T follicular helper cell (primary cell): Measurements from ENCODE around the gene LHFPL6.
"Not testable (repeated sequence)": the region's sequence is repeated elsewhere in the genome, so short reads cannot be mapped to it uniquely, and the experiment has no call there.

Experiments
- DNase-seq: peaks from one replicate; pipeline ENCODE4 v3.0.0-alpha.2; 2020; ENCODE audit warnings: low read depth

The LHFPL6 gene

DNA sequence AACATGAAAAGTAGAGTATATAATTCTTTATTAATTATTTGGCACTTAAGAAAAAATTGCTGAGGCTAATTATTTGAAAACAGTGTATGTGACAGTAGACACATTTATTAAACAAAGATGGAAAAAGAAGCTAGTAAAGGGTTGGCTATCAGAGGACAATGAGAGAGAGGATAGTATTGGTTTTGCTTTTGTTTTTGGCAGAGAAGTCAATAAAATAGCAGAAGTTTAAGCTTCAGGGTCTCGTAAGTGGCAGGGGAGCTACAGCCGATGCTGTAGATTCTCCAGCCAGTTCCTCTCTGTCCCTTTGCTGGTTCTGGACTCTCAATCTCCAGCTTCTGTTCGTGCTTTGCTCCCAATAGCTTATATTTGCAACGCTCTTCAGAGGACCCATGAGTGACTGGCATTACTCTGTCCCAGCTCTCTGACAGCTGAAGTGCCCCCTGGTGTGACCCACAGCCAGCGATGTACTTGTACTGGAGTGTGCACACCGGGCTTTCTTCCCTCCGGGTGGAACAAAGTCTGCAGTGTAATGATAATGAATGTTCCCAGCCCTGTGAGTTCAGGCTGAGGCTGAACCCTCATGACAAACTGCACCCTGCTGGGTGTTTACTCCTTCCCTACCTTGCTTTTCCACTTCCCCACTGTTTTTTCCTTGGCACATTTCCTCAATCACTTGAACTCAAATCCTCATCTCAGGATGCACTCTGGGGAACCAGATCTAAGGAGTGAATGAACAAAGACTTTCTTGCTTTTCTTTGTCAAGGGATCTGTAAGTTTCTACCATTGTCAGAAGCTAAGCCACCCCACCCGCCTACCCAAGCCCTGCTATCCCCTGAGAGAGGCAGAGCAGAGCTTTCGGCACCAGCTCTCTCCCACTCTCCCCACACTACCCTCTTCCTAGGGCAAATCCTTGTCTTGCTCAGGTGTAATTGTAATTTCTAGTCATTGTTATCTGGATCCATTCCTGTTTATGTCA, 254.8 kb downstream of the LHFPL6 start:
- no peak for DNase-seq

DNA sequence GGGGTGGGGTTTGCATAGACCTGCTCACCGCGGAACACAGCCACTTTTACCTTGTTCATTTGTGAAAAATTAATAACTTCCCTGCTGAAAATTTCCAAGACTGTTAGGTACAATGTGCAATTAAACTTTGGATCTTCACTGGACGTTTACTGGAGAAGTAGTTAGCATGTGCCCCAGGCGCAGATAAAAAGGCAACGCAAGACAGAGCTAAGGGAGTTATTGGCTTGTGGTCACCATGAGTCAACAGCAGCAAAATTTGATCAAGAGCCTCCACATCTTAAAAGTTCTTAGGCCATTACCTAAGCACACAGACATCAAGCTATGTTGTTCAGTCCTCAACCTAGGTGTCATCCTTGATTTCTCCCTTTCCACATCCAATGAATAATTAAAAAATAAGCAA, 257.0 kb downstream of the LHFPL6 start:
- DNase-seq, result no peak

DNA sequence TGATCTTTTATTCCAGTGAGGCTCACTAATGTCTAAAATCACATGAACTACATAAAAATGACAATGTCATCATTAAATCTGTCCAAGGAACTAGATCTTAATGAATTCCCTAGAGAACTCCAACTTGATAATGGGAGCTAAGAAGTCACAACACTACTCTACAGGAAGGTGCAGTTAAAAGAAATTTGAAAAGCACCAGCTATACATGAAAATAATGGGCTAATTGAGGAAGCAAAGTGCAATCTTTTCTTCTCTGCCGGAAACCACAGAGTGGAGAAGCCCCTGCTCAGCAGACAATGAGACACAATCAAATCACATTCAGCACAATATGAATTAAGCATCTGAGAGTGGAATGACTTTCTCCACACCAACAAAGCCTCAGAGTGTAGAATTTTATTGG, 261.7 kb downstream of the LHFPL6 start:
- DNase-seq, result no peak

DNA sequence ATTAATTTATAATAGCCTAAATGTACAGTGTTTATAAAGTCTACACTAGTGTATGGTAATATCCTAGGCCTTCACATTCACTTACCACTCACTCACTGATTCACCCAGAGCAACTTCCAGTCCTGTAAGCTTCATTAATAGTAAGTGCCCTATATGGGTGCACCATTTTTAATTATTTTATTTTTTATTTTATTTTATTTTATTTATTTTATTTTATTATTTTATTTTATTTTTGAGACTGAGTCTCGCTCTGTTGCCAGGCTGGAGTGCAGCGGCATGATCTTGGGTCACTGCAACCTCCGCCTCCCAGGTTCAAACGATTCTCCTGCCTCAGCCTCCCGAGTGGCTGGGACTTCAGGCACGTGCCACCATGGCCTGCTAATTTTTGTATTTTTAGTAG, 264.9 kb downstream of the LHFPL6 start:
- DNase-seq, result not testable (repeated sequence)

DNA sequence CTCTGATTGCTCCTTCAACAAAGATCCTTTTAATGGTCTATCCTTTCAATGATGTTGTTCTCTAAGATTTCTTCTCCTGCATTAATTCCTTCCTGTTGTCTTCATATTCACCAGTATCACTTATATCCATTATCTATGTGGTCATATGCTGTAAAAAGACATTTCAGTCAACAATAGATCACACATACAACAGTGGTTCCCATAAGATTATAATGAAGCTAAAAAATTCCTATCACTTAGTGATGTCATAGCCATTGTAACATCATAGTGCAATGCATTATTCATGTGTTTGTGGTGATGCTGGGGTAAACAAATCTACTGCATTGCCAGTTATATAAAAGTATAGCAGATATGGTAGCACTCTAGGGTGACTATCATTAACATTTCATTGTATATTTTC, 266.1 kb downstream of the LHFPL6 start:
- no peak for DNase-seq

DNA sequence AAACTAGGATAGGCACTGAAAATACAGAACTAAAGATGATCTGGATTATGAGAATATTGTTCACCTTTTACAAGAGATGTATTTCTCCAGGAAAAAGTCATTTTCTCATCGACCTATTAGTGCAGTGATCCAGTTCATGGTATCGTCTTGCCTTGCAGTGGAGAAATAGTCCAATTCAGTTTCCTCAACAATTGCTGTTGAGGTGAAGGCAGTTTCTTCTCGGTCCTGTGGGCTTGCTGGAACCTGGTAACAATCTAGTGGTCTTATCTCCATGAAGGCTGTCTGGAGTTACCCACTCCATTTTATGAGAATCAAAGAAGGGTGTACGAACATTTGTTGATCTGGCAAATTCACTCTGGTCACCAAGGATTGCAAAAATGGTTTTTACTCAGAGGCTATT, 266.8 kb downstream of the LHFPL6 start:
- no peak for DNase-seq

DNA sequence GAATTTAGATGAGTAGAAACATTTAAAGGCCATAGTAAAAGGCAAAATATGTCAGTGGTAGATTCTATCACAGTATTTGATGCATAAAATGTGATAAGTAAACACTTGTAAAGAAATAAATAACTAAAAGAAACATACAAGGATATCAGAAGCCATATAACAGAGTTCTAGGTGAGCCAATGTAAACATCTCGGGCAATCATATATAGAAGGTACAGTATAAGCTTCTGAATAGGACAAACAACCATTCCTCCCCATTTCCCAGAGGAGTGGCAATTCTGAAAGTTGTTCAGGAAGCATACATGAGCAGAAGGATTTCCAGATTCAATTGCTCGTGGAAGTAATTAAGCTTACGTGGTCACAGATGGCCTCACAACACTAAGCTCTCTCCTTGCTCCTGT, 267.3 kb downstream of the LHFPL6 start:
- DNase-seq, result no peak

DNA sequence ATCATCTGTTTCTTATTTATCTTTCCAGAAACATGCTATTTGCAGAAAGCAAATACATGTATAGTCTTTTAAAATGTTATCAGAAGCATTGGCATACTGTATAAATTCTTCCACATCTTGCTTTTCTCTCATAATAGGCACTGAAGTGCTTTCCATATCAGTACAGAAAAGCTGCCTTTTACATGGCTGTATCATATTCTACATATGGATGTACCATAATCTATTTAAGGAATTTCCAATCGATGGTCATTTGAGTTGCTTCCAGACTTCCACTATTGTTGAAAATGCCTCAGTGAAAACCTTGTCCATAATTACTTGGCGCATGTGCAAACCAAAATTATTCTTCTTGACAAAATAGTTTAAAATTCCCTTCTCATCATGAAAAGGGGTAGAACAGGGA, 272.5 kb downstream of the LHFPL6 start:
- DNase-seq, result no peak

DNA sequence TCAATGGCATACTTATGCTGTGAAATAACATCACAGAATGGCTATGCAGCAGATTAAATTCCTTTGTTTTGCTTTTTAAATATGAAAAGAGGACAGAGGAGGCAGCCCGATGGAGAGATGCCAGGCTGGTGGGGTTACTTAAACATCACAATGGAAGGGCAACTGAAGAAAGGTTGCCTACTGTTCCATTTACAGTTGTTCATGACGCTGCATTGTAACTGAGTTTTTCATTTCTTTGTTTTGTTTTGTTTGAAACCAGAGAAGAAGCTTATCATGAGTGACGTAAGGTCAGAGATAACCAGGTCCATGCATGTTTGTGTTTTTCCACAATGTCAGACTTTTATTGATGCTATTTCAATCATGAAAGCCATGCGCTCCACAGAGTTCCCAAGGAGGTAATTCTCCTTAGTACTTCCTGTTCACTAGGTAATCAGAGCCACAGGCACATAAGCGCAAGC, 273.8 kb downstream of the LHFPL6 start:
- no peak for DNase-seq

DNA sequence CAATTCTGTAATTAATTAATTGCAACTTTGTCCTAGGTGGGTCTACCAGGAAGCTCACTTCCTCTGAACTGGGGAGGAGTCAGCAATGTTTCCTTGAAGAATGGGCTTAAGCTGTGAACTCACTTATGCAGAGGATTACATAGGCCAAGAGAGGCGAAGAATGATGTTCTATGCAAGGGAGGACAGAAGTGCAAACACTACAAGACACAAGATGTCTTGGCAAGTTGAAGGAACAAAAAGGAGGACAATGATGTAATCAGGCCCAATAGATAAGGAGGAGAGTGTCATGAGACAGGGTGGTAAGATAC, 275.9 kb downstream of the LHFPL6 start:
- no peak for DNase-seq

DNA sequence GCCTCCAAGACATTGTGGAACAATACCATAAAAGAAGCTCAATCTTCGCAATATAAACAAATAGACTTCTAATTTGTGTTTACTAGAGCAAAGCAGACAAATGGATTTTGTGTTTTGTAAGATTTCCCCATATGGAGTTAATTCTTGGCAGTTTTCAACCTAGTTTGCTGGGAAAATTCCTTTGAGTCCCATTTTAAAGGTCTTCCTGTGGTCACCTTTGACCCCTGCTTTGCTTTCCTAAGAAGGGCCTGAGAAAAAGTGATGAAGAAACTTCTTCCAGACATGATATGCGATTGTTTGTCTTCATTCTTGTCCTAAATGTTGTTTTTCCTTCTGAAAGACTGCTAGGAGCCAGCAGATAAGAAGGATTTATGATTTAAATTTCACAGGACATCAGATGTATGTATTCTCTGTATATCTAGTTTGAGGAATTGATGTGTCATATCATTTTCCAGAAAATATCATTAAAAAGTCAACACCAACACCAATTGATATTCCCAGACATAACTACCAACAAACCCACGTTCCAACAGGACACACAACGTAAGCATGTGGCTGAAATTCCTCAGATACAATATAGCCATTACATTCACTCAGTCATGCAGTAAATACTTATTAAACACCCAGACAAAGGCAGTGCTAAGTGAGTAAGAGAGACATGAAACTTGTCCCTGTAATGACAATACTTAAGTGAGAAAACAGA, 276.4 kb downstream of the LHFPL6 start:
- DNase-seq, result no peak

DNA sequence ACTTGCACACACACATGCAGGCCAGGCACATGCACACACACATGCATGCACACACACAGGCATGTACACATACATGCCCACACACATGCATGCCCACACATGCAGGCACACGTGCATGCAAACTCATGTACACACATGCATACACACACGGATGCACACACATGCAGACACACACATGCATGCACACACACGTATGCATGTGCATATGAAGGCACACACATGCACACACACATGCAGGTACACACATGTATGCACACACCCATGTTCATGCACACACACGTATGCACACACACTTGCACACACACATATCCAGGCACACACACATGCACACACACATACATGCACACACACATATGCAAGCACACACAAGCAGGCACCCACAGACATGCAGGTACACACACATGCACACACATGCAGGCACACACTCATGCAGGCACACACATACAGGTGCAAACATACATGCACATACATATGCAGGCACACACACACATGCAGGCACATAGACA, 278.1 kb downstream of the LHFPL6 start:
- no peak for DNase-seq

DNA sequence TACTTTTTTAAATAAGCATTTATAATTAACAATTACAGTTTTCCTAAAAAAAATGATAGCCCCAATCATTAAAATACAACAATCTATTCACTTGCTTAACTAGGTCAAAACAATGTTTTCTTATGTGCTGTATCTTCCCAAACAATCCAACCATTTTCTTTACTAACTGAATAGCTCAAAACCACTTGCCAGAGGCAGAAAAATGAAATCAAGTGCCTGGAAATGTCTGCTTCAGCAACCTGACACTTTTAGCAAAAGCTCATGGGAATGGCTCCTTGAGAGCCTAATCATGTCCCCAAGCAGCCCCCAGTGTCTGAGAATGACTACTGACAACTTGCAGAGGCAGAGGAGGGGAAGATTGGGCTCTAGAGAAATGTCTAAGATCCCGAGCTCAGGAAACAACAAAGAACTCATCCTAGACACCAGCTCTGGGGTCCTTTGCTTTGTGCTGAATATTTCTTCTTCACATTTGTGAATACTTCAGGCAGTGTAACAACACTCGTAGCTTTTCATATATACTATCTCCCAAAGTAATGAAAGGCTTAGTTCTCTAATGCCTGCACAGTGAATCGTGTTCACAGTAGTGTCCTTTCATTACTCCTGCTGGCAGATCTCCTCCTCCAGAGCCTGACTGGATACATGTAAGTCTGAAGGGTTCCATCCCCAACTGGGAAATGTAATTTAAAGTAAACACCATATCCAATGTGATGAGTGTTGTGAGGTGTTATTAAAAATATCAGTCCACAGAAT, 280.0 kb downstream of the LHFPL6 start:
- no peak for DNase-seq

DNA sequence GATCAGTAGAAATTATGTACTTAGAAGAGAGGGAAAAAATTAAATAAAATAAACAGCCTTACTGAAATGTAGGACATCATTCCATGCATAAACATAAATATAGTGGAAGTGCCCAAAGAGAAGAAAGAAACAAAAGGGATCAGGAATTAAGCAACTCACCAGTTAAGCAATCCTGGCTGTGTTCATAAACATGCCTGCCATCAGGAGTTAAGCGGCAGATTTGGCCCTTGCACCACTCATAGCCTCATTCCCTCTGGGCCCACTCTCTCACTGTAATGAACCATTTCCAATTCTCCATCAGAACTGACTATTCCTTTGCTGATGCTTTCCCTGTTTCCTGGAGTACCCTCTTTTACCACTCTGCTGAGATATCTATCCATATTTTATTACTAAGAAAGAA, 281.4 kb downstream of the LHFPL6 start:
- no peak for DNase-seq

DNA sequence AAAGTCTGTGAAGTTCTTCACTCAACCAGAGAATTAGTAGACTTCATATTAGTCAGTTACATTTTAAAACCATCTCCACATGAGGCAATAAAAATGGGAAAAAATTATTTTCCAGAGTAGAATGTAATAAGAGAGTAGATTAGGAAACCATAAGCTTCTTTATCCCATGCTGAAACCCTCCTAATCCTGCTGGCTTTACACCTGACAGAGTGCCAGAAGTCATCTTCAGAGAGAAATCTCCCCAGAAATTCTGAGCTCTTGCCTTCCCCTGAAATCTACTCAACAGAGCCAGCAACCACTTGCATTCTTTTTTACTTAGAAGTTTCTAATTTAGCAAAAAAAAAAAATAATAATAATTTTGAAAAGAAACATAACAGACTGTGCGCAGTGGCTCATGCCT, 284.8 kb downstream of the LHFPL6 start:
- DNase-seq, result no peak

DNA sequence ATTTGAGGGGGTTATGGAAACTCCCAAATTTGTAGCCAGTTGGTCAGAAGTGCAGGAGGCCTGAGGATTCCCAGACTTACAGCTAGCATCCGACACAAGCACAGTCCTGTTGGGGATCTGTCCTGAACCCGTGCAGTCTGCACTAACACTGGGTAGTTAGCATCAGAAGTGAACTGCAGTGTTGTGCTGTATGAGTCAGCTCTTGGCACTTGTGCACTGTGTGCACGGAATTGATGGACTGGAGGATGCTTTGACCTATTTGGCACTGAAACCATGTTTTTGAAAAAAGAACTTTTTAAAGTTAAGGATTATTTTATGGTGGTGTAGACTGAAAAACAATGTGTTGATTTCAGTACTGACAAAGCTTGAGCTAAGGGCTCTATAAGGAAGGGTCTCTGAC, 285.7 kb downstream of the LHFPL6 start:
- no peak for DNase-seq

DNA sequence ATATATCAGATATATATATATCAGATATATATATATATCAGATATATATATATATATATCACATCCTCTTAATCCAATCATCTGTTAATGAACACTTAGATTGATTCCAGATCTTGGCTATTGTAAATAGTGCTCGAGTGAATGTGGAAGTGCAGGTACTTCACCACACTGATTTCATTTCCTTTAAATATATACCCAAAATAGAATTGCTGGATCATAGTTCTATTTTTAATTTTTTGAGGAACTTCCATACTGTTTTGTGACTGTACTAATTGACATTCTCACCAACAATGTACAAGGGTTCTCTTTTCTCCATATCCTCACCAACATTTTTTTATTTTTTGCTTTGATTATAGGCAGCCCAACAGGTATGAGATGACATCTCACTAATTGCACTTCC, 287.2 kb downstream of the LHFPL6 start:
- DNase-seq, result no peak

DNA sequence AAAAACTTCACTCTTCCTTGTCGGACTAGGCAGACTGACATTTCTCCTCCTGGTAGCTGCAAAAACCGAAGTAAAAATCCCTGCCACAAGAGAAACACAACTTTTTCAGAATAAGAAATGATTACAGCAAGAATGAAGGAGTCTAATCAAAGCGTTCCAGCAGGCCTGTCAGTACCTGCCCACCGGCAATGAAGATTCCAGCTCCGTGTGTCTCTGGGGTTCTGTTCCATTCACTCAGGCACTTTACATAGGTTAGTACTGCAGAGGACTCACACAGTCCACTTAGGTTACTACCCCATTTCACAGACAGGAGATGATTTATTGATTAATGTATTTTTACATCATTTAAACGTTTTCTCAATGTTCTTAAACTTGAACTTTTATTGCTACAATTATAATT, 289.3 kb downstream of the LHFPL6 start:
- no peak for DNase-seq

DNA sequence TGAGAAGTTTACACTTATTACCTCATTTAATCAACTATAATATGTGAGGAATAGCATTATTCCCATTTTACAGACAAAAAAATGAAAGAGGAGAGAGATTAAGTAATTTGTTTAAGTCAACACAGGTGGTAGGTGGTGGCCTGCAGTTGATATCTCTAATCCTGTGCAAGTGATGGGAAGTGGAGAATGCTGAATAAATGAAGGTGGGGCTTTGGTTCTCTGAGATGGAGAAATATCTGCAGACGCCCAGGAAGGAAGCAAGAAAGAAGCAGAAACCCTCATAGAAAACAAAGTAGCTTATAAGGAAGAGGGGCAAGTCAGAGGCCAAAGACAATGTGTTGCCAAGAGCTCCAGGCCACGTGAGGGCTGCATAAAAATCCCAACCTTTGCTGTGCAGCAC, 290.4 kb downstream of the LHFPL6 start:
- no peak for DNase-seq

DNA sequence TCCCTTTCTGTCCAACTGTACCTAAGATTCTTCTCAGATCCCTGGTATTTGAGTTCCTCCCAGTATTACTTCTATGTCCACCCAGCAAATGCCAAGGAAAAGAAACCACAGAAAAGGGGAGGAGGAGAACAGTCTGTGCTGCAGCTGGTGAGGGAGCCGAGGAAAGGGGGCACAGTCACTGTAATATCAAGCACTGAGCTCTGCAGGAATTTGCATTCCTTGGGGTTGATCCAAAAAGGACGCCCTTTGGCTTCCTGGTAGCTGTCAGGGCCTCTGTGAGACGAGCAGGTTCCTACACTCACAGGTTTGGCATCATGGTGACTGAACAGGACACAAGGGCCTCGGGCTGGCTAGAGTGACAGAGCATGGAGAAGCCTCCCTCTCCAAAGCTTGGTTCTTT, 291.4 kb downstream of the LHFPL6 start:
- no peak for DNase-seq

DNA sequence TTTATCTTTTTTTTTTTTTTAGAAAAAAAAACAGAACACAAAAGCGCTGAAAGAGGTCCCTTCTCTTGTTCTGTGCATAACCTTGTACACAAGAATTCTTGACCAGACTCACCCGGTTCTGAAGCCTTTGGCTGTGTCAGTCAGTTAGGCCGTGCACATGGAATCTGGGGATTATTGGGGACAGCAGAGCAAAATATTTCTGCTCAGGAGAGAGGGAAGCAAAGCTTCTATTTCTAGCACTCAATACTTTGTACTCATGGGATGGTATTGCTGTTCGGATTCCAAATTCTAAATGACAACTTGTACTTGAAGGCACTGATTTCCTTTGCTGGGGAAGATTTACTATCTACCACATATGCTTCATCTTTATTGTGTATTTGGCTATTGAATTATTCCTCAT, 292.0 kb downstream of the LHFPL6 start:
- no peak for DNase-seq
